ENCODE results near the gene LRRC43.

DNA sequence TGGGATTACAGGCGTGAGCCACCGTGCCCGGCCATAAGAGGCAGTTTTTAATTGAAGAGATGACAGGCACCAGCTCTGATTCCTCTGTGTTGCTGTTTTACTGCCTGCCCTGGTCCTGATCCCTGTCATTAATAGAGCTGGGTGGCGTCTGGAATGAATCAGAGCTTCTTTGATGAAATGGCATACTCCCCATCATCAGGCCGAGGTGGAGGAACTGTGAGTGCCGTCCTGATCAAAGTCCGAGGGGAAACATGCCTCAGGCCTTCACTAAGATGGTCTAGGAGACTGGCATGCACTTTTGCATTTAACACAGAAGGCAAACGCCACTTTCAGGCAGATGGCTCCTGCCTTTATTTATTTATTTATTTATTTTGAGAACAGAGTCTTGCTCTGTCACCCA is 43.0 kb upstream of the LRRC43 start:
- TF ChIP-seq, protein P1, sequence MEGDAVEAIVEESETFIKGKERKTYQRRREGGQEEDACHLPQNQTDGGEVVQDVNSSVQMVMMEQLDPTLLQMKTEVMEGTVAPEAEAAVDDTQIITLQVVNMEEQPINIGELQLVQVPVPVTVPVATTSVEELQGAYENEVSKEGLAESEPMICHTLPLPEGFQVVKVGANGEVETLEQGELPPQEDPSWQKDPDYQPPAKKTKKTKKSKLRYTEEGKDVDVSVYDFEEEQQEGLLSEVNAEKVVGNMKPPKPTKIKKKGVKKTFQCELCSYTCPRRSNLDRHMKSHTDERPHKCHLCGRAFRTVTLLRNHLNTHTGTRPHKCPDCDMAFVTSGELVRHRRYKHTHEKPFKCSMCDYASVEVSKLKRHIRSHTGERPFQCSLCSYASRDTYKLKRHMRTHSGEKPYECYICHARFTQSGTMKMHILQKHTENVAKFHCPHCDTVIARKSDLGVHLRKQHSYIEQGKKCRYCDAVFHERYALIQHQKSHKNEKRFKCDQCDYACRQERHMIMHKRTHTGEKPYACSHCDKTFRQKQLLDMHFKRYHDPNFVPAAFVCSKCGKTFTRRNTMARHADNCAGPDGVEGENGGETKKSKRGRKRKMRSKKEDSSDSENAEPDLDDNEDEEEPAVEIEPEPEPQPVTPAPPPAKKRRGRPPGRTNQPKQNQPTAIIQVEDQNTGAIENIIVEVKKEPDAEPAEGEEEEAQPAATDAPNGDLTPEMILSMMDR (conservative IDR thresholded peaks at IDR 0.05): no peak
- TF ChIP-seq ZFX (IDR thresholded peaks at IDR 0.05): no peak
